HepG2 (cell line): ENCODE results near the gene ZNF793. TPM values are rescaled to one million over a fixed set of nuclear protein-coding genes. Genes with fewer than 3 reads are reported as not detected.

Source experiments
- ATF7-NPFF ChIP-seq: sonication (generic); formaldehyde crosslinking; IDR thresholded peaks from 2 replicates; pipeline ENCODE4 v1.8.1; 2023; ENCODE audit warnings: mild to moderate bottlenecking, low read depth, missing genetic modification reagents, moderate library complexity
- CBX2 ChIP-seq, 2 experiments: fragments of 200-600 bp in 1 of 2; sonication (generic); formaldehyde crosslinking in 1 of 2; IDR thresholded peaks; 2 replicates each; pipeline versions ENCODE4 v1.7.0 to v1.8.1; 2018 to 2022; ENCODE audit warnings: low read depth in 2 of 2, low read length in 1 of 2, mild to moderate bottlenecking in 1 of 2, missing genetic modification reagents in 1 of 2
- DR1 ChIP-seq: sonication (generic); formaldehyde crosslinking; IDR thresholded peaks from 2 replicates; pipeline ENCODE4 v1.8.0; 2021; ENCODE audit warnings: mild to moderate bottlenecking, missing genetic modification reagents, inconsistent platforms
- E2F2 ChIP-seq: sonication (generic); formaldehyde crosslinking; IDR thresholded peaks from 2 replicates; pipeline ENCODE4 v1.4.0; 2020; ENCODE audit warnings: missing genetic modification reagents, borderline replicate concordance
- ERF ChIP-seq: IDR thresholded peaks from 2 replicates; pipeline ENCODE4 v1.6.1; 2018; ENCODE audit warnings: missing biosample characterization, missing genetic modification reagents
- HCFC1 ChIP-seq: fragments of 150-350 bp; IDR thresholded peaks from 2 replicates; pipeline ENCODE4 v1.6.1; 2014; ENCODE audit warnings: low read depth, low read length
- ISX ChIP-seq: sonication (generic); formaldehyde crosslinking; conservative IDR thresholded peaks from 2 replicates; pipeline ENCODE4 v1.5.0; 2020; ENCODE audit warnings: missing genetic modification reagents
- RXRB ChIP-seq: IDR thresholded peaks from 2 replicates; pipeline ENCODE4 v1.6.1; 2016; ENCODE audit warnings: borderline replicate concordance, missing genetic modification reagents, missing compliant biosample characterization
- SMC3 ChIP-seq: IDR thresholded peaks from 2 replicates; pipeline ENCODE4 v1.6.1; 2011; ENCODE audit warnings: low read length, improper control_type of control experiment
- ZBTB40 ChIP-seq, 2 experiments: fragments of 450-650 bp in 1 of 2; sonication (generic) in 1 of 2; formaldehyde crosslinking in 1 of 2; IDR thresholded peaks; 2 replicates each; pipeline versions ENCODE4 v1.6.1 to v1.8.0; 2016 to 2022; ENCODE audit warnings: antibody characterized with exemption in 1 of 2, mild to moderate bottlenecking in 1 of 2, missing genetic modification reagents in 1 of 2
- ZFX ChIP-seq: sonication (generic); formaldehyde crosslinking; IDR thresholded peaks from 2 replicates; pipeline ENCODE4 v1.4.0; 2020; ENCODE audit warnings: mild to moderate bottlenecking, low read depth, missing genetic modification reagents, moderate library complexity
- ZMYM4 ChIP-seq: sonication (generic); formaldehyde crosslinking; IDR thresholded peaks from 2 replicates; pipeline ENCODE4 v1.8.1; 2023; ENCODE audit warnings: mild to moderate bottlenecking, missing genetic modification reagents
- ZNF761 ChIP-seq: sonication (generic); formaldehyde crosslinking; conservative IDR thresholded peaks from 2 replicates; pipeline ENCODE4 v1.4.0; 2020; ENCODE audit warnings: mild to moderate bottlenecking, missing genetic modification reagents
- ZSCAN20 ChIP-seq: sonication (generic); formaldehyde crosslinking; IDR thresholded peaks from 2 replicates; pipeline ENCODE4 v1.4.0; 2020; ENCODE audit warnings: missing genetic modification reagents, mild to moderate bottlenecking, borderline replicate concordance
- polyA plus RNA-seq, 8 experiments: library from polyadenylated mRNA; depleted of rRNA in 3 of 8; stranded (reverse) in 7 of 8; unstranded in 1 of 8; fragments of >200 nt; fragmentation: Illumina TruSeq in 4 of 8; extraction: Trizol in 4 of 8; gene quantifications; 2 replicates each; pipeline versions ENCODE4 v1.2.1 to v1.2.3, GENCODE V29; 2011 to 2016; ENCODE audit warnings: low read depth in 4 of 8, missing spikeins in 1 of 8, mixed read lengths in 1 of 8; ENCODE audit not compliant: insufficient read depth in 1 of 8
- total RNA-seq, 5 experiments: library from RNA; depleted of rRNA; stranded (reverse); fragments of >200 nt; fragmentation: Illumina TruSeq; extraction: Trizol; gene quantifications; 2 replicates each; pipeline ENCODE4 v1.2.3, GENCODE V29; 2016; ENCODE audit warnings: low read depth in 1 of 5
- TF ChIP-seq, protein P1 (sequence below): sonication (generic); formaldehyde crosslinking; IDR thresholded peaks from 2 replicates; pipeline ENCODE4 v1.4.0; 2020; ENCODE audit warnings: missing genetic modification reagents

Gene ZNF793
- total and polyA plus RNA-seq, 2 of the 13 experiments (the other 11 are each of a cell fraction or from before 2014, with no cell fraction given): 0.13 to 0.35 TPM

DNA sequence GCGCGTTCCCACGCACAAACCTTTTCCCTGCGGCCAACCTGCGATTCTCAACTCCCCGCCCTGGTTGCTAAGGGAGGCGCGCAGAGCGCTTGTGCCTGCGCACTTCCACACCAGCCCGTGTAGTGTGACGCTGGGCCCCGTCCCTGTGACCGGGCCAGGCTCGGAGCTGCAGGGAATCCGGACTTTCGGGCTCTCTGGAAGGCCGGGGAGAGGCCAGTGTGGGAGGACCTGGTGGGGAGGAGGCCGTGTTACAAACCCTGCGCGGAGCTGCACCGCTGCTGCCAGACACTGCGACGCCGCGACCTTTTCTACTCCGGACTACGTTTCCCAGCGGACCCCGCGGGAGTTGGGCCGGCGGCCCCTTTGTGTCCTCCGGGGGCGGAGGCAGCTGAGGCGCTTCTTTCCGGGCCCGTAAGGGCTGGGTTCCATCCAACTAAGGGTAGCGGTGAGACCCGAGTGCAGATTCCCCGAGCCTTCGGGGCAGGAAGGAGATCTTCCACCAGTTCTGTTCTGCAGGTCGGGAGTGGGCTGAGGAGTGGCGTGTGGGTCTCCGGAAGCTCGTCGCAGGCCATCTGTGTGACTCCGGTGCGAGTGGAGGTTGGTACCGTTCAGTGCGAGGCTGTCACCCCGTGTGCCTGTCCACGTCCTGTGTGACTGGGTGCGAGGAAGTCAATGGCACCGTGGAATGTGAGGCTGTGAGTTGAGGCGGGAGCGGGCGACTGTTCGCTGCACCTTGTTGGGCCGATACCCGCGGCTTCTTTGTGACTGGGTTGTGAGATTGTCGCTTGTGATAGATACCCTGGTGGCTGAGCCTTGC, 37.6 kb upstream of the ZNF793 start, which contains the start of gene ZNF570 (continued):
- TF ChIP-seq ZBTB40 (IDR thresholded peaks at IDR 0.05): no peak; the same call in 1 of the 2 replicates
- peak; percentile 60; the same call in 1 of the 2 replicates for TF ChIP-seq ZBTB40 (CRISPR knock-in tag; IDR thresholded peaks at IDR 0.05)
- TF ChIP-seq ISX (CRISPR knock-in tag): no peak
- TF ChIP-seq ERF (CRISPR knock-in tag): peak; percentile 38; the same call in 1 of the 2 replicates
- no peak for TF ChIP-seq RXRB (CRISPR knock-in tag)
- TF ChIP-seq ZSCAN20 (CRISPR knock-in tag): no peak
- 0 out of 2 replicates have a peak, but pooled peaks have one; percentile 32 for TF ChIP-seq DR1 (CRISPR knock-in tag)
- peak; percentile 47; the same call in 1 of the 2 replicates for TF ChIP-seq E2F2 (CRISPR knock-in tag)
- peak; percentile 85 for TF ChIP-seq ZFX (CRISPR knock-in tag)
- TF ChIP-seq, protein P1, sequence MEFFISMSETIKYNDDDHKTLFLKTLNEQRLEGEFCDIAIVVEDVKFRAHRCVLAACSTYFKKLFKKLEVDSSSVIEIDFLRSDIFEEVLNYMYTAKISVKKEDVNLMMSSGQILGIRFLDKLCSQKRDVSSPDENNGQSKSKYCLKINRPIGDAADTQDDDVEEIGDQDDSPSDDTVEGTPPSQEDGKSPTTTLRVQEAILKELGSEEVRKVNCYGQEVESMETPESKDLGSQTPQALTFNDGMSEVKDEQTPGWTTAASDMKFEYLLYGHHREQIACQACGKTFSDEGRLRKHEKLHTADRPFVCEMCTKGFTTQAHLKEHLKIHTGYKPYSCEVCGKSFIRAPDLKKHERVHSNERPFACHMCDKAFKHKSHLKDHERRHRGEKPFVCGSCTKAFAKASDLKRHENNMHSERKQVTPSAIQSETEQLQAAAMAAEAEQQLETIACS: peak; percentile 25; the same call in 1 of the 2 replicates
- TF ChIP-seq ZMYM4: peak; percentile 60; the same call in 1 of the 2 replicates
- TF ChIP-seq ZNF761 (CRISPR knock-in tag): peak; percentile 72; the same call in 1 of the 2 replicates
- TF ChIP-seq SMC3: no peak
- TF ChIP-seq CBX2 (IDR thresholded peaks at IDR 0.05; ENCODE audit: low read depth, low read length): no peak
- TF ChIP-seq CBX2 (CRISPR knock-in tag; IDR thresholded peaks at IDR 0.05; ENCODE audit: low read depth): no peak
- peak; percentile 91 for TF ChIP-seq HCFC1
- no peak for TF ChIP-seq ATF7-NPFF (CRISPR knock-in tag)
